ENCODE data around the gene OPA1.

Gene OPA1

GRCh38 chr3:193710286-193711165 lies 117.5 kb downstream of the OPA1 start:
- DNase-seq (ENCODE audit: low read depth), result no peak

- no peak for DNase-seq (ENCODE audit: low read depth)
Observed at GRCh38 chr3:193711166-193711485, 118.1 kb downstream of the OPA1 start.

DNA sequence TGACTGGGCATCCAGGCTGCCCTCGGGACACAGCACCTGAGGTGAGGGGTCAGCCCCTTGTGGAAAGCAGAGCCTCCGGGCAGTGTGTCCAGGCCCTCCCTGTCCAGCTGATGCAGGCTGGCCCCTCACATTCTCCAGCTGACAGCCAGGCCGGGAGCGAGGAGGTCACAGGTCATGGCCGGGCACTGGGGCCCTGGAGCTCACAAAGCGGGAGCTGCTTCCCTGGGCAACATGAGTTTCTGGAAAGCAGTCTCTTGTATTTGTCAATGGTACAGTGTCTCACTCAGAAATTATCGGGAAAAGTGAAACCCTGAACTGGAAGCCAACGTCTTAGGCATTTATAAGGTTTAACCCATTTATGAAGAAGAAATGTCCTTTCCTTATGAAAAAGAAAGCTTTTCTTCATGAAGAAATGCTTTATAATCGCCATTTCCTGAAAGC lies 118.5 kb downstream of the OPA1 start:
- no peak for DNase-seq (ENCODE audit: low read depth)

DNA sequence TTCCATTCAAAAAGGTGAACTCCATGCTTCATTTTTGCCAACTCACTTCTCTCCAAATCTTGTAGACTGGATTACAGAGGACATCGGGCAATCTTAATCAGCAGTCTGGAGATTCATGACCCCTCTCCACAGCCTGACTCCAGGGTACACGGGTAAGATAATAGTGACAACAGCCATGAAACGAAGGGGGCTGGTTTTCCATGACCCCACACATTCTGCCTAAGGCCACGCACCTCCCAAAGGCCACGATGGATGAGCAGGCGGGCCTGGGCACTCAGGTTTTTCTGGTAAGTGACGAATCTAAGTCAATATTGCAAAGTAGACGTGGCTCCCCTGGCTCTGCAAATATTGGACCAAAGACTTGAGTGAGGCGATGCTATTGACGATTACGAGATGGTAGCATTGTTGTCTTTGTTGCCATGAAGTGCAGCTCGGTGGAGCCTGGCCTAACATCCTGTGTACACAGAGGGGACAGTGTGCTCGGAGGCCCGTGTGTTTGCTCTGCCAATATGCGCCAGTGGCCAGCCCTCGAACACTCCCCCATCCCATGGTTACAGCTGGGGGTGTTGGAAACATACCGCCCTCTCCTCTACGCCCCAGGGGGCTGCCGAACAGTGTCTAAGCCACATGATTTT lies 119.1 kb downstream of the OPA1 start:
- no peak for DNase-seq (ENCODE audit: low read depth)

DNA sequence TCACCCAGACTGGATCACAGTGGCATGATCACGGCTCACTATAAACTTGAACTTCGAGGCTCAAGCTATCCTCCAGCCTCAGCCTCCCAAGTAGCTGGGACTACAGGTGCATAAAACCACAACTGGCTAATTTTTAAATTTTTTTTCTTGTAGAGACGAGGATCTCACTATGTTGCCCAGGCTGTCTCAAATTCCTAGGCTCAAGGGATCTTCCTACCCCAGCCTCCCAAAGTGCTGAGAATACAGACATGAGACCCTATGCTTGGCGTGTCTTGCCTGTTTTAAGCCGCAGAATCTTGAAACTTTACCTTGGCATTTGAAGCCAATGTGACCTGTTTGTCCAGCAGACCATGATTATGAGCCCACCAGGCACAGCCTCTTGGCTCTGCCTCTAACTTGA lies 119.9 kb downstream of the OPA1 start:
- DNase-seq (ENCODE audit: low read depth), result no peak

DNA sequence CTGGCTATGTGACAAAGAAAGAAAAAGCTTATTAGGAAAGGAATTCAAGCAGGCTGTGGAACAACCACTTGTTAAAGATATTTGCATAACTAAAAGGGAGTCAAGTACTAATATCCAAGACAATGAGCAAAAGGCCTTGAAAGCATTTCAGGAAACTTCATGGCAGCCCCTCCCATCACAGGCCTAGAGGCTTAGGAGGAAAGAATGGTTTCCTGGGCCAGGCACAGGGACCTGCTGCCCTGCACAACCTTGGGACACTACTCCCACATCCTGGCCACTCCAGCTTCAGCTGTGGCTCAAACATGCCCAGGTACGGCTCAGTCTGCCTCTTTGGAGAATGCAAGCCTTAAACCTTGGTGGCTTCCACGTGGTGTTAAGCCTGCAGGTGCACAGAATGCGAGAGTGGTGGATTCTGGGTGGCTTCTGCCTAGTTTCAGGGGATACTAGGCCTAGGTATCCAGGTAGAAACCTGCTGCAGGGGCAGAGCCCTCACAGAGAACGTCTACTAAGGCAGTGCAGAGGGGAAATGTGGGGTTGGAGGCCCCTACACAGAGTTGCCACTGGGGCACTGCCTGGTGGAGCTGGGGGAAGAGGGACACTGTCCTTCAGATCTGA lies 121.6 kb downstream of the OPA1 start:
- DNase-seq (ENCODE audit: low read depth), result no peak

DNA sequence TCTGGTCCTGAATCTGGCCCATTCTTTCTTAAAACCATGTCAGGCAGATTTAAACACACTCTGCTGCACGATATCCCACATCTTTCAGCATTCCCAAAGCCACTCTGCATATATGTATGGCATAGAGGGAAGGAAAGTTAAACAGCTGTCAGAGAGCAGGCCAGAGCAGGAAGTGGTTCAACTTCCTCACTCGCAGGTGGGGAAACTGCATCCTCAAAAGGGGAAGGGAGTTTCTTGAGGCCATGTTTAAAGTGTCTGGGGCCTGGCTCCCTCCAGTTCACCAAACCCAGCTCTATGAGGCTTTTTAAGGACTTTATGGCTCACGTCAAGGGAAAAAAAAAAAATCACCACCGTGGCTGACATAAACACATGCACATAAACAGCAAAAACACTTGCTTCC lies 123.1 kb downstream of the OPA1 start:
- no peak for DNase-seq (ENCODE audit: low read depth)

- DNase-seq (ENCODE audit: low read depth), result no peak
Observed at GRCh38 chr3:193719735-193720134, 126.7 kb downstream of the OPA1 start.

DNA sequence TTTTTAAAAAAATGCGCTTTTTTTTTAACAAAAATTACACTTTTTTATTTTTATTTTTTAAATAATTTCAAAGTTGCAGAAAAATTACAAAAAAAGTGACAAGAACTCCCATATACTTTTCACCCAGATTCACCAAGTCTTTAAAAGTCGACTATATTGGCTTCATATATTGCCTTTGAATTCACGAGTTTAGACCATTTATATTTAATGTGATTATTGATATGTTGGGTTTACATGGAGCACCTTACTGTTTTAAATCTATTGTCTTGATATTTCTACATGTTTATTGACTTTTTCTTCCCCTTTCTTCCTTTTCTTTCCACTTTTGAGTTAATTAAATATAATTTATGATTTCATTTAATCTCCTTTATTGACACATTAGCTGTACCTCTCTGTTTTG lies 127.2 kb downstream of the OPA1 start:
- DNase-seq (ENCODE audit: low read depth), result no peak

GRCh38 chr3:193722566-193722965 lies 129.6 kb downstream of the OPA1 start:
- DNase-seq (ENCODE audit: low read depth), result no peak

DNA sequence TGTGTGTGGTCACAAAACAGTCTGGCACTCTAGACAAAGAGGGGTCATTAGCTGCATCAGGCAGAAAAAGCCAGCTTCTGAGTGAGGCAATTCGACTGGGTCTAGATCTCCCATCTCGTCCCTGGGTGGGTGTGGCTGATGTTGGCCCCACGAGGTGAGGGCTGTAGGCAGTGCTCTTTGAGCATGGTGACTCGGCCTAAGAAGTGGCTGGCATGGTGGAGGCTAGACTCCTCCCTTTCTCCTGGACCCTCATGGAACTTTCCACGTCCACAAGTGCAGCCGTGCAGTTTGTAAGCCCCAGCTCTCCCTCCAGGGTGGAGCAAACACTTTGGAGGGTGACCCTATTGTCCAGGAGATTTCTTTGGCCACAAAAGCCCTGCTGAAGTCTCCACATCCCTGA lies 134.1 kb downstream of the OPA1 start:
- no peak for DNase-seq (ENCODE audit: low read depth)

GRCh38 chr3:193728429-193729087 lies 135.6 kb downstream of the OPA1 start:
- no peak for DNase-seq (ENCODE audit: low read depth)

DNA sequence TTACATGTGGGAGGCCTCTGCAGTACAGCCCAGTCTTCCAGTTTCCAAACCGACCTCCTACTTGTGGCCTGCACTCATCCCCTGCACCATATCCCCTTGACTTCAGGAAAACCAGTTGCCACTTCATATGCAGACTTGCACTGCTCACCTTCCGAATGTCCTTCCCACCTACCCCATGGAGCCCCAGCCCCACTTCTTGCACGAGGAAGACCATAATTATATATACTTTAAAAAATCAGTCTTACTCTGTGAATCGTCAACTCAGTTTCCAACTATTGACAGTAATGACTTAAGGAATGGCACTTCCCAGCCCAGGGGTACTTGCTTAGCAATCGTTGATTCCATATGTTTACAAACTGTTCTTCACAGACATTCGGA lies 136.1 kb downstream of the OPA1 start:
- DNase-seq (ENCODE audit: low read depth), result no peak

DNA sequence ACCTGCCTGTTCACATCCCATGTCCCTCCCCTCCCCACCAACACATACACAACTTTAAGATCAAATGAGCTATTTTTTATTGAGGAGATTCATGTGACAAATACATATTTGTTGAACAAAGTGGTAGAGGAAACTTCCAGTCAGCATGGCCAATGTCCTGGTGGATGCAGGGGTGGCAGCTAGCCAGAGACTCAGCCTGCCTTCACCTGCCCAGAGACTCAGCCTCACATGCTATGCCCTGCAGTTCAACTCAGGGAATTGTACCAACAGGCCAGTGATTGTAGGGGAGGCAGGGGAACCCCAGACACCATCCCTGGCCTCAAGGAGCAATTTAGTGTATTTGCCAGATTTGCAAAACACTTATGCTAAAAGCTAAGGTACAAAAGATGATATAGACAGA lies 136.6 kb downstream of the OPA1 start:
- no peak for DNase-seq (ENCODE audit: low read depth)

DNA sequence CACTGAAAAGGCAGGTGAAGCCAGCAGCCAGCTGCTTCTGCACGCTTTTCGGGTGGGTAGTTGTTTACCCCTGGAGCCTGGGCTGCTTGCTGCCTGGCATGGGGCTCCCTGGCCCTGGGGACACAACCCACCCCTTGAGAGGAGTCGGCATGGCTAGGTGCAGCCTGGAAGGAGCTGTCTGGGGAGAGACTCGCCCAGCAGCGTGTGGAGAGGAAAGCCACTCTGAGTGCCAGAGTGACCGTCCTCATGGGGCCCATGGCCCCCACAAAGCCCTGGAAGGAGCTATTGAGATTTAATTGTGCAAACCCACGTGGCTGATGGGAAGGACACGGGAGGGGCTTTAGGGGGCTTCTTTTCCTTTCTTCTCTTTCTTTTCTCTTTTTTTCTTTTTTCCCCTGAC lies 137.5 kb downstream of the OPA1 start:
- no peak for DNase-seq (ENCODE audit: low read depth)

GRCh38 chr3:193730976-193731375 lies 138.0 kb downstream of the OPA1 start:
- DNase-seq (ENCODE audit: low read depth), result no peak

- no peak for DNase-seq (ENCODE audit: low read depth)
Observed at GRCh38 chr3:193731656-193732055, 138.6 kb downstream of the OPA1 start.

DNA sequence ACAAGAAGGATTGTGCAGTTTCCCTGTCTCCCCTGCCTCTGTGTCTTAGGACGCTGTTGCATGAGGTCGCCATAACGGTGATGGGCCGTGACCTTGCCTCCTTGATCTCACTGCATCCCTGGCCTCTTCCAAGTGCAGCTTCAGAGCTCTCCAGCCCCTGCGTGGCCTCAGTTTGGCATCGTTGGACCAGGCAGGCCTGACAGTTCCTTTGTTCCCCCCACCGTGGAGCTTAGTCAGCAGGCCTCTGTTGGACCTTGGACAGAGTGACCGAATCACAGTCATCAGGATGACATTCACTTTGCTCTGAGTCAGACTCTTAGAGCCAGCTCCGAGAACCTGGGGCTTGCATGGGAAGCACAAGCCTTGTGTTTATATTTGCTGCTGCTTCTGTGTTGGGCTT lies 139.4 kb downstream of the OPA1 start:
- peak; percentile 19 for DNase-seq (ENCODE audit: low read depth)

DNA sequence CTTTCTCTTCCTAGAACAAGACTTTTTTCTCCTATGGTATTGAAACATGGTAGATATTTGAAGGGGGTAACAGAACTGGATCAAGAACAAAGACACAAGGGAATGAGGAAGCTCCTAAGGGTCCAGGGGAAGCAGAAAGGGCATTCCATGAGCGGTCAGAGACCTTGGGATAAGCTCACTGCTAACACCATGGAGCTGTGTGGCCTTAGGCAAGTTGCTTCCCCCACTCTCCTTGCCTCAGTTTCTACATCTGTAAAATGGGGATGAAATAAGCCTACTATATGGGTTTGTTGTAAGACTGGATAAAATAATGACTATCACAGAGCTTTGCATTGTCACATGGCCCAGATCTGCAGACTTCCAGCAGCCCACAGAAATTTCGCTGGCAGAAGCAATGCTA lies 139.8 kb downstream of the OPA1 start:
- no peak for DNase-seq (ENCODE audit: low read depth)

DNA sequence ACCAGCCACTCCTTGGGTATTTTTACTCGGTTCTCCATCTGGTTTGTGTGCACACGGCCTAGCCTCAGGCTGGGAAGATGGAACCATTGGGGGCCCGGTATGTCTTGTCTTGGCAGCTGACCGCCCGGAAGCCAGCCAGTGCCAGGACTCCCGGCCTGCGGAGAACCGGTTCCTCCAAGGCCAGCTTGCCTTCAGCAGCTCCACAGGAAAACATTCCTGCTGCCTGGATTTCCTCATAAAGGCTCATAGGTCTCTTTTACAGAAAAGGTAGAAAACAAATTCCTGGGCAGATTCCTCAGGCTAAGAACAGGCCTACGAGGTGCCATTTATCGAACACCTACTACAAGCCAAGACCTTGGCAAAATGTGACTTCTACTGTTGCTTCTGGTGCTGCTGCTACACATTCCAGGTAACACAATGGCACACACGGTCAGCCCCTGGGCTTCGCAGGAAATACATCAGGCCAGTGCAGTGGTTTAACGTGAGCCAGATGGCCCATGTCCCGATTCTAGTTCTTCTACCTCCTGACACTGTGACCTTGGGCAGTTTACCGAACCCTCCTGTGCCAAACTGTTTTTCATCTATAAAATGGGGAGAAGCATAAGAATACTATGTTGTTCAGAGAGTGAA lies 141.8 kb downstream of the OPA1 start:
- DNase-seq (ENCODE audit: low read depth), result no peak

GRCh38 chr3:193735850-193736249 lies 142.8 kb downstream of the OPA1 start:
- no peak for DNase-seq (ENCODE audit: low read depth)

GRCh38 chr3:193736616-193737015 lies 143.6 kb downstream of the OPA1 start:
- no peak for DNase-seq (ENCODE audit: low read depth)

Data from fibroblast of gingiva (primary cell).